Head of caudate nucleus (tissue), 42 donors: ENCODE measurements around the gene KRT86.

Source experiments
- DNase-seq, 42 donors: peaks; one replicate each; pipeline versions ENCODE4 v3.0.0 to v3.0.0-alpha.2; 2020 to 2021; ENCODE audit warnings: mixed read lengths in 7 of 42
- intact Hi-C: fragments of 100-400 bp; cut with DNase I; formaldehyde crosslinking; loops from one replicate; pipeline ENCODE4 v1.15.0; 2022

KRT86 gene

GRCh38 chr12:52356031-52356761 is 81.8 kb downstream of the KRT86 start:
- peak in 2 of 42 donors; percentile 17 to 30 for DNase-seq
- intact Hi-C loops, result no loop called here

DNA sequence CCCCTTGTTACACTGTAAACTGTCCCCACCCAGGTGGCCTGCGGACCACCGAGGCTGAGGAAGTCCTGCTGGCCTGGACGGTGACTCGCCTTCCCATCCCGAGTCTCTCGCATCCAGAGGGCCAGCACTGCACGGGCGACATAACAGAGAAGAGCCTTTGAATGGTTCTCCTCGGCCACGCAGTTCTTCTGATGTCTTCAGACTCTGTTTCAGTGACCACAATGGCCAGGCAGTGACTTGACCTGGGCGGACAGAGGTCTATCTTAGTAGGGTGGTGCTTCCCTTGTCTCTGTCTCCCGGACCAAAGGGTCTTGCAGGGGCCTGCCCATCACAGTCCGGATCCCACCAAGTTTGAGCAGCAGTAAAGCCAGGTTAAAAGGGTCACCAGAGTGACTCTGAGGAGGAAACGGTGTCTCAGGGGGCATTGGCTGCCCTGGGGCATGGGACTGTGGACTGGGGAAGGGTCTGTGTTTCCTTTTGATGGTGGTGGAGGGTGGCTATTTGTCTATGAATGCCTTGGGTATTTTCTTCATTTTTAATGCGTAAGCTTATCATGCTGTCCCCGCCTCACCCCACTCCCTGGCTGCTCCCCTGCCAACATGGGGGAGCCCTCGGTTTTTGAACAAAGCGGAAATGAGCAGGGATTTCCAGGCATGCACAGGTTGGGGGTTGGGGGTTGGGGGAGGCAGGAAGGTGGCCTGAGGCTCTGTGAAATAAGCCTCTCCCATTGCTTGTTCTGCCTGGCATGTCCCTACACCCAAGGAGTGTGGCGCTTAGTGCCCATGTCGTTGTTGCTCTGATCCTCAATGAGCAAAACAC is 82.5 kb downstream of the KRT86 start:
- intact Hi-C loops, result no loop called here
- DNase-seq, result peak in 1 of 42 donors; percentile 9
